Lower lobe of right lung (tissue), 2 donors: Measurements from ENCODE around the gene MYL3. TPM values are rescaled to one million over a fixed set of nuclear protein-coding genes. Genes with fewer than 3 reads are reported as not detected.

Experiments used
- ATAC-seq, 2 donors: fragments of 200-7000 bp; cut with Tn5 transposase; one replicate each; pipeline ENCODE4 v1.9.1; 2020 to 2022; ENCODE audit warnings: mild to moderate bottlenecking in 2 of 2, moderate library complexity in 2 of 2
- DNase-seq: peaks from one replicate; pipeline ENCODE4 v3.0.0-alpha.2; 2020
- H3K27ac ChIP-seq: fragments of 200-600 bp; one replicate; pipeline ENCODE4 v1.8.0; 2022
- H3K27me3 ChIP-seq: fragments of 200-600 bp; one replicate; pipeline ENCODE4 v1.8.0; 2022; ENCODE audit warnings: low read depth
- H3K36me3 ChIP-seq: fragments of 200-600 bp; one replicate; pipeline ENCODE4 v1.8.0; 2022; ENCODE audit warnings: mild to moderate bottlenecking
- H3K4me1 ChIP-seq: fragments of 200-600 bp; one replicate; pipeline ENCODE4 v1.8.0; 2022
- H3K4me3 ChIP-seq: fragments of 200-600 bp; one replicate; pipeline ENCODE4 v1.8.0; 2022; ENCODE audit warnings: mild to moderate bottlenecking
- H3K9me3 ChIP-seq: fragments of 200-600 bp; one replicate; pipeline ENCODE4 v1.8.0; 2022
- CTCF ChIP-seq: fragments of 200-600 bp; IDR thresholded peaks from one replicate; pipeline ENCODE4 v1.8.0; 2022; ENCODE audit warnings: antibody characterized with exemption, mild to moderate bottlenecking
- intact Hi-C: fragments of 100-400 bp; cut with DNase I; formaldehyde crosslinking; loops from one replicate; pipeline ENCODE4 v1.11.0; 2022
- total RNA-seq: library from RNA; stranded (reverse); fragmentation: NEBNext Ultra II Directional; extraction: Animal tissue kit (Norgen Biotek cat#: 25700); gene quantifications from one replicate; pipeline ENCODE4 v1.2.1, GENCODE V29; 2021
- donor health status: DM: no; HTN: yes; CAD: no; lungs with severe emphysema.

Gene MYL3
- total RNA-seq, 1 donor from 2014 or later: 2.0 TPM

- ATAC-seq: no peak
- H3K4me1 ChIP-seq: no peaks in the 10 kb centered on the region
- H3K36me3 ChIP-seq: no peaks in the 10 kb centered on the region
- H3K9me3 ChIP-seq: no peaks in the 10 kb centered on the region
- TF ChIP-seq CTCF: no peak
- H3K4me3 ChIP-seq: no peak overlapping the region
- no peaks in the 10 kb centered on the region for H3K27me3 ChIP-seq
- DNase-seq: peak; percentile 32
- intact Hi-C loops: no loop called here
- no peak overlapping the region for H3K27ac ChIP-seq
Measured at GRCh38 chr3:46853441-46854415, 9.5 kb downstream of the MYL3 start.

- DNase-seq (no peak), ATAC-seq (no peak)
- intact Hi-C loops: no loop called here
- H3K27ac ChIP-seq: no peak overlapping the region
- no peaks in the 10 kb centered on the region for H3K27me3 ChIP-seq
- no peaks in the 10 kb centered on the region for H3K36me3 ChIP-seq
- H3K9me3 ChIP-seq: no peaks in the 10 kb centered on the region
- H3K4me3 ChIP-seq: no peak overlapping the region
- no peaks in the 10 kb centered on the region for H3K4me1 ChIP-seq
- no peak for TF ChIP-seq CTCF
Measured at GRCh38 chr3:46852839-46853355, 10.3 kb downstream of the MYL3 start.

GRCh38 chr3:46852334-46852720, 10.9 kb downstream of the MYL3 start:
- no peak overlapping the region for H3K4me3 ChIP-seq
- no peaks in the 10 kb centered on the region for H3K9me3 ChIP-seq
- no peak for TF ChIP-seq CTCF
- no peaks in the 10 kb centered on the region for H3K27me3 ChIP-seq
- ATAC-seq (no peak), DNase-seq (peak; percentile 15)
- H3K27ac ChIP-seq: no peak overlapping the region
- no peaks in the 10 kb centered on the region for H3K36me3 ChIP-seq
- intact Hi-C loops: no loop called here
- H3K4me1 ChIP-seq: no peaks in the 10 kb centered on the region

GRCh38 chr3:46851364-46852333, 11.6 kb downstream of the MYL3 start:
- no peaks in the 10 kb centered on the region for H3K27me3 ChIP-seq
- no peaks in the 10 kb centered on the region for H3K9me3 ChIP-seq
- no peak for TF ChIP-seq CTCF
- H3K27ac ChIP-seq: no peak overlapping the region
- DNase-seq: peak; percentile 28
- no peak for ATAC-seq
- H3K4me3 ChIP-seq: no peak overlapping the region
- no peaks in the 10 kb centered on the region for H3K36me3 ChIP-seq
- intact Hi-C loops: no loop called here
- H3K4me1 ChIP-seq: peaks cover 4% of the 10 kb centered on the region

GRCh38 chr3:46850468-46850779, 12.8 kb downstream of the MYL3 start:
- intact Hi-C loops: no loop called here
- no peaks in the 10 kb centered on the region for H3K36me3 ChIP-seq
- TF ChIP-seq CTCF: no peak
- ATAC-seq: no peak
- H3K27ac ChIP-seq: no peak overlapping the region
- H3K4me1 ChIP-seq: peaks cover 16% of the 10 kb centered on the region
- no peak for DNase-seq
- no peak overlapping the region for H3K4me3 ChIP-seq
- no peaks in the 10 kb centered on the region for H3K27me3 ChIP-seq
- no peaks in the 10 kb centered on the region for H3K9me3 ChIP-seq
